SK-N-MC (cell line): Measurements from ENCODE around the gene RPL18.

Experiments used
- EZH2 ChIP-seq: fragments of 200-600 bp; sonication (generic); IDR thresholded peaks from one replicate; pipeline ENCODE4 v1.6.1; 2017; ENCODE audit warnings: antibody characterized with exemption
- FOXP2 ChIP-seq: optimal IDR thresholded peaks from 2 replicates; pipeline ENCODE3; 2011; ENCODE audit warnings: mild to moderate bottlenecking, moderate library complexity; ENCODE audit not compliant: insufficient read depth; ENCODE audit errors: extremely low read length, control extremely low read depth
- POLR2AphosphoS5 ChIP-seq: IDR thresholded peaks from 2 replicates; pipeline ENCODE4 v1.6.1; 2012; ENCODE audit warnings: mild to moderate bottlenecking, low read depth, low read length, borderline replicate concordance

DNA sequence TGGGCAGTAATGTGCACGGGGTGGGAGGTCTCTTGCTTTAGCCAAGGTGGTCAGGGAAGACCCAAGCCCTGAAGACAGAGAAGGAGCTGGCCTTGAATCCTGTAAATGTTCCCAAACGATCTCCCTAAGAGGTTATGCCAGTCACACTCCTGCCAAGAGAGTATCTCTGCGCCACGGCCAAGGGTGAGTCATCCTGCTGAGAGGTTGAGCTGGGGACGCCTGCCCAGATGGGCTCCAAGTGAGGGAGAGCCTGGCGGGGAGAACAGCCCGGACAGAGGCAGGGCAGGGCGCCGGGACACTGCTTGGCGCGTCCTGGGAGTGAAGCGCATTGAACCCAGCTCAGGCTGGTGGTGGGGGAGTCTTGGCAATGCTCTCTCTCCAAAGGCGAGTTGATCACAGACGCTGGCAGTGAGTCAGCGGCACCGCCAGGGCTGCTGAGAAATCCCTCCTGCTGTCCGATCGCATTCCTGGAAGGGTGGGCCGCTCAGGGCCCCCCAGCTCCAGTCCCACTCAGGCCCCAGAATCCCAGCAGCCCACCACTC is 50.6 kb downstream of the RPL18 start:
- TF ChIP-seq EZH2 (no peak), POLR2AphosphoS5 (no peak), FOXP2 (no peak)
